Neural progenitor cell (in vitro differentiated cells): Measurements from ENCODE around the gene KEL. TPM values are rescaled to one million over a fixed set of nuclear protein-coding genes. Genes with fewer than 3 reads are reported as not detected.

Source experiments
- DNase-seq: peaks from one replicate; pipeline ENCODE4 v3.0.0-alpha.2; 2016; ENCODE audit warnings: low spot score
- H2AFZ ChIP-seq: fragments of 200-600 bp; sonication (generic); replicated peaks from 2 replicates; pipeline ENCODE4 v1.6.1; 2016; ENCODE audit warnings: antibody characterized with exemption
- H3F3A ChIP-seq: fragments of 200-600 bp; sonication (generic); 2 replicates; pipeline ENCODE4 v1.6.1; 2016; ENCODE audit warnings: antibody characterized with exemption, low read depth
- H3K27ac ChIP-seq: fragments of 200-600 bp; sonication (generic); 2 replicates; pipeline ENCODE4 v1.5.1; 2016; ENCODE audit warnings: mild to moderate bottlenecking
- H3K27me3 ChIP-seq: fragments of 200-600 bp; sonication (generic); 2 replicates; pipeline ENCODE4 v1.6.1; 2016; ENCODE audit warnings: mild to moderate bottlenecking, moderate library complexity
- H3K36me3 ChIP-seq: fragments of 200-600 bp; sonication (generic); 2 replicates; pipeline ENCODE4 v1.5.1; 2016
- H3K4me1 ChIP-seq: fragments of 200-600 bp; sonication (generic); 2 replicates; pipeline ENCODE4 v1.6.1; 2016; ENCODE audit warnings: mixed run types
- H3K4me2 ChIP-seq: fragments of 200-600 bp; sonication (generic); 2 replicates; pipeline ENCODE4 v1.6.1; 2016
- H3K4me3 ChIP-seq: fragments of 200-600 bp; sonication (generic); 2 replicates; pipeline ENCODE4 v1.5.1; 2016
- H3K79me2 ChIP-seq: fragments of 200-600 bp; sonication (generic); 2 replicates; pipeline ENCODE4 v1.6.1; 2016; ENCODE audit warnings: low read depth
- H3K9ac ChIP-seq: fragments of 200-600 bp; sonication (generic); 2 replicates; pipeline ENCODE4 v1.6.1; 2016
- H3K9me3 ChIP-seq: fragments of 200-600 bp; sonication (generic); 2 replicates; pipeline ENCODE4 v1.5.1; 2016; ENCODE audit warnings: low read depth
- H4K20me1 ChIP-seq: fragments of 200-600 bp; sonication (generic); 2 replicates; pipeline ENCODE4 v1.6.1; 2016; ENCODE audit warnings: low read depth
- H3K27ac Mint-ChIP-seq: 3 replicates; pipeline ENCODE4 v1.8.0; 2021; ENCODE audit warnings: mixed read lengths
- H3K27me3 Mint-ChIP-seq: 2 replicates; pipeline ENCODE4 v1.8.0; 2022; ENCODE audit warnings: low read depth, mild to moderate bottlenecking, inconsistent platforms, moderate library complexity, mixed read lengths; ENCODE audit not compliant: insufficient read depth
- H3K36me3 Mint-ChIP-seq: 3 replicates; pipeline ENCODE4 v1.8.0; 2021; ENCODE audit warnings: mixed read lengths
- H3K4me1 Mint-ChIP-seq: 3 replicates; pipeline ENCODE4 v1.8.0; 2021; ENCODE audit warnings: mixed read lengths
- H3K4me3 Mint-ChIP-seq: 3 replicates; pipeline ENCODE4 v1.8.0; 2021; ENCODE audit warnings: mild to moderate bottlenecking, moderate library complexity, mixed read lengths
- H3K9me3 Mint-ChIP-seq: 3 replicates; pipeline ENCODE4 v1.8.0; 2020; ENCODE audit warnings: mixed read lengths
- EZH2 ChIP-seq: fragments of 200-600 bp; sonication (generic); IDR thresholded peaks from 2 replicates; pipeline ENCODE4 v1.6.1; 2017; ENCODE audit warnings: antibody characterized with exemption, mild to moderate bottlenecking, moderate library complexity
- EZH2phosphoT487 ChIP-seq: fragments of 200-600 bp; sonication (generic); IDR thresholded peaks from 2 replicates; pipeline ENCODE4 v1.6.1; 2017; ENCODE audit warnings: antibody characterized with exemption
- total RNA-seq: library from RNA; depleted of rRNA; stranded (reverse); fragments of >200 nt; gene quantifications from 2 replicates; pipeline ENCODE4 v1.2.3, GENCODE V29; 2015; ENCODE audit warnings: low replicate concordance
- TF ChIP-seq, protein P1 (sequence below): fragments of 200-600 bp; sonication (generic); IDR thresholded peaks from 2 replicates; pipeline ENCODE4 v1.5.1; 2017; ENCODE audit warnings: antibody characterized with exemption, mild to moderate bottlenecking

Gene KEL
- total RNA-seq, 1 donor from 2014 or later, result not detected

DNA sequence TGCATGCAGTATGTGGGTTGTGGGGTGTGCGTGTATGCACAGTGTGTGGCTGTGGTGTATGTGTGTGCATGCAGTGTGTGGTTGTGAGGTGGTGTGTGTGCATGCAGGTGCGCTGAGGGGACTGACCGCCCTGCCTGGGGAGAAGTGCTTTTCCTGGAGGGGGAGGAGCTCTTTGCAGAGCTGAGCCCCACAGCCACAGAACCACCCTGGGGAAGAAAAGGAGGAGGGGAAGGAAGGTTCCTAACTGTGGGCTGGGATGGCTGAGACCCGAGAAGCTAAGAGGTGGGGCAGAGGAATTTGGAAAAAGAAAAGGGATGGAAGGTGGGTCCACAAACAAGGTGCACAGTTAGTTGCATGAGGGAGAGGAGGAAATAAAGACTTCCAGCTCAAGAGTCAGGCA is 28.5 kb downstream of the KEL start, which contains the start of gene TRPV5:
Gene TRPV5, minus strand, starts transcription at position 123 of the 400 bp plus-strand sequence. CDS start 287 bp downstream, outside the sequence.
- no peak within 1 kb of the TSS for H2AFZ ChIP-seq
- no peak within 1 kb of the TSS for H3K9ac ChIP-seq
- H3K36me3 Mint-ChIP-seq, result no peaks in the 10 kb centered on the region
- H3K4me3 ChIP-seq, result no peak within 1 kb of the TSS
- no peaks in the 10 kb centered on the region for H3K79me2 ChIP-seq
- H3K27ac ChIP-seq, result no peak within 1 kb of the TSS
- H3K4me1 ChIP-seq, result no peaks in the 10 kb centered on the region
- H3K27me3 ChIP-seq, result no peaks in the 10 kb centered on the region
- no peak for DNase-seq
- no peak within 1 kb of the TSS for H3K27ac Mint-ChIP-seq
- TF ChIP-seq EZH2phosphoT487 (no peak), EZH2 (no peak)
- TF ChIP-seq, protein P1, sequence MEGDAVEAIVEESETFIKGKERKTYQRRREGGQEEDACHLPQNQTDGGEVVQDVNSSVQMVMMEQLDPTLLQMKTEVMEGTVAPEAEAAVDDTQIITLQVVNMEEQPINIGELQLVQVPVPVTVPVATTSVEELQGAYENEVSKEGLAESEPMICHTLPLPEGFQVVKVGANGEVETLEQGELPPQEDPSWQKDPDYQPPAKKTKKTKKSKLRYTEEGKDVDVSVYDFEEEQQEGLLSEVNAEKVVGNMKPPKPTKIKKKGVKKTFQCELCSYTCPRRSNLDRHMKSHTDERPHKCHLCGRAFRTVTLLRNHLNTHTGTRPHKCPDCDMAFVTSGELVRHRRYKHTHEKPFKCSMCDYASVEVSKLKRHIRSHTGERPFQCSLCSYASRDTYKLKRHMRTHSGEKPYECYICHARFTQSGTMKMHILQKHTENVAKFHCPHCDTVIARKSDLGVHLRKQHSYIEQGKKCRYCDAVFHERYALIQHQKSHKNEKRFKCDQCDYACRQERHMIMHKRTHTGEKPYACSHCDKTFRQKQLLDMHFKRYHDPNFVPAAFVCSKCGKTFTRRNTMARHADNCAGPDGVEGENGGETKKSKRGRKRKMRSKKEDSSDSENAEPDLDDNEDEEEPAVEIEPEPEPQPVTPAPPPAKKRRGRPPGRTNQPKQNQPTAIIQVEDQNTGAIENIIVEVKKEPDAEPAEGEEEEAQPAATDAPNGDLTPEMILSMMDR, result no peak
- peaks cover 3% of the 10 kb centered on the region for H3K4me1 Mint-ChIP-seq
- H3F3A ChIP-seq, result no peaks in the 10 kb centered on the region
- H3K9me3 ChIP-seq, result no peaks in the 10 kb centered on the region
- no peak within 1 kb of the TSS for H3K4me2 ChIP-seq
- H3K27me3 Mint-ChIP-seq, result peaks cover 4% of the 10 kb centered on the region
- H3K4me3 Mint-ChIP-seq, result no peak within 1 kb of the TSS
- H4K20me1 ChIP-seq, result no peaks in the 10 kb centered on the region
- no peaks in the 10 kb centered on the region for H3K36me3 ChIP-seq
- H3K9me3 Mint-ChIP-seq, result peaks cover 3% of the 10 kb centered on the region

DNA sequence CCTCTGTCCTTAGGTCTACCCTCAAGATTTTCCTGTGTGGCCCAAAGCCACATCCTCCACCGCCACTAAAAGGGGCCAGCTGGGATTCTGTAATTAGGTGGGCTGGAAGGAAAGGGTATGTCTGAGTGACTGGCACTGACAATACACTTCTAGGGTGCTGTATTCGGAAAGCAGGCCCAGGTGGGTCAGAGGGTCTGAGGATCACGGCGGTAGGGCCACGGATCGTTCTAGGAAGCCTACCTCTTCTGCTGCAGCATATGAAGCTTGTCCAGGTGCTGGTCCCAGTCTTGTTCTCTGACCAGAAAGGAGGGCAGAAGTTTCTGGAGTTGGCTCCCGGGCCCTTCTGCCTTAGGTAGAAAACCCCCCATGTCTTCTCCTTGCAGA is 29.1 kb downstream of the KEL start:
- DNase-seq, result no peak
- Histone ChIP-seq H3K4me1 (no peaks in the 10 kb centered on the region), H3F3A (no peaks in the 10 kb centered on the region), H3K9ac (no peak overlapping the region), H3K4me3 (no peak overlapping the region), H2AFZ (no peak overlapping the region), H3K4me2 (no peak overlapping the region), H3K36me3 (no peaks in the 10 kb centered on the region), H3K9me3 (no peaks in the 10 kb centered on the region), H4K20me1 (no peaks in the 10 kb centered on the region), H3K79me2 (no peaks in the 10 kb centered on the region), H3K27ac (no peak overlapping the region), H3K27me3 (no peaks in the 10 kb centered on the region)
- Mint-ChIP-seq H3K9me3 (peaks cover 3% of the 10 kb centered on the region), H3K4me1 (peaks cover 3% of the 10 kb centered on the region), H3K4me3 (no peak overlapping the region), H3K27ac (no peak overlapping the region), H3K36me3 (no peaks in the 10 kb centered on the region), H3K27me3 (peaks cover 4% of the 10 kb centered on the region)
- TF ChIP-seq EZH2phosphoT487 (no peak), EZH2 (no peak)
- TF ChIP-seq, protein P1, result no peak

DNA sequence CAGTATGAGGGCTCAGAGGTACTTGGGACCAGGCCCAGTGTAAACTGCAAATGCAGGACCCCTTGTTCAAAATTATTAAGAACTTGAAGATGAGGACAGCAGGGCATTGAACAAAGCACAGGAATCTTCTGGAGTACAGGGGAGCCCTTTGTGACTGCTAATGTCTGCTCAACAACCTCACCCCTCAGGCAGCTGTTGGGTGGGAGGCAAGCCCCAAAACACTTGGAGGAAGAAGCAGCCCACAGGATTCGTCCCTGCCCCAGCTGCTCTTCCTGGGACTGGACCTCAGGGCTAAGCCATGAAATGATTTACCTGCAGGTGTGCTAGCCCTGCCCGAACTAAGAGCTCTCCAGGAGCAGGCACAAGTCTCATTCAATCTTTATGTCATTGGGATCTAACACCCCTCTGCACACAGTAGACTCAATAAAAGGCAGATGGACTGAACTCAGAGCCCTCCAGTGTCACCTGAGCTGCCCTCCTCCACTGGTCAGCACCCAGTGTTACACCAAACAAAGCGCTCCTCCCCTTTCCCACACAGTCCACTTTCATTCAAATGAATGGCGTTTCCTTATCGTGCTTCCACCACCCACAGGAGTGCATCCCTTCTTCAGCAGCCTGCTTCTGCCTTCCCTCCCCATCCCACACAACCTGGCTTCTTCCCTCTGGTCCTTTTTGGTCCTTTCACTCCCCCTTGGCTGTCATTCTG is 29.6 kb downstream of the KEL start:
- H3K27me3 Mint-ChIP-seq, result peaks cover 4% of the 10 kb centered on the region
- no peak overlapping the region for H3K4me3 Mint-ChIP-seq
- H2AFZ ChIP-seq, result no peak overlapping the region

More for the DNA sequence above, 29.6 kb downstream of the KEL start:
- Histone ChIP-seq H3K27ac (no peak overlapping the region), H4K20me1 (no peaks in the 10 kb centered on the region), H3K4me1 (no peaks in the 10 kb centered on the region), H3K4me2 (no peak overlapping the region), H3F3A (no peaks in the 10 kb centered on the region), H3K9ac (no peak overlapping the region), H3K4me3 (no peak overlapping the region), H3K27me3 (no peaks in the 10 kb centered on the region), H3K9me3 (no peaks in the 10 kb centered on the region), H3K36me3 (no peaks in the 10 kb centered on the region), H3K79me2 (no peaks in the 10 kb centered on the region)
- no peak for DNase-seq
- no peak for TF ChIP-seq EZH2
- TF ChIP-seq, protein P1, result no peak
- TF ChIP-seq EZH2phosphoT487, result no peak
- H3K9me3 Mint-ChIP-seq, result peaks cover 3% of the 10 kb centered on the region
- no peak overlapping the region for H3K27ac Mint-ChIP-seq
- H3K36me3 Mint-ChIP-seq, result no peaks in the 10 kb centered on the region
- no peaks in the 10 kb centered on the region for H3K4me1 Mint-ChIP-seq
